Measurements from ENCODE around the gene RASSF8.

Gene RASSF8

DNA sequence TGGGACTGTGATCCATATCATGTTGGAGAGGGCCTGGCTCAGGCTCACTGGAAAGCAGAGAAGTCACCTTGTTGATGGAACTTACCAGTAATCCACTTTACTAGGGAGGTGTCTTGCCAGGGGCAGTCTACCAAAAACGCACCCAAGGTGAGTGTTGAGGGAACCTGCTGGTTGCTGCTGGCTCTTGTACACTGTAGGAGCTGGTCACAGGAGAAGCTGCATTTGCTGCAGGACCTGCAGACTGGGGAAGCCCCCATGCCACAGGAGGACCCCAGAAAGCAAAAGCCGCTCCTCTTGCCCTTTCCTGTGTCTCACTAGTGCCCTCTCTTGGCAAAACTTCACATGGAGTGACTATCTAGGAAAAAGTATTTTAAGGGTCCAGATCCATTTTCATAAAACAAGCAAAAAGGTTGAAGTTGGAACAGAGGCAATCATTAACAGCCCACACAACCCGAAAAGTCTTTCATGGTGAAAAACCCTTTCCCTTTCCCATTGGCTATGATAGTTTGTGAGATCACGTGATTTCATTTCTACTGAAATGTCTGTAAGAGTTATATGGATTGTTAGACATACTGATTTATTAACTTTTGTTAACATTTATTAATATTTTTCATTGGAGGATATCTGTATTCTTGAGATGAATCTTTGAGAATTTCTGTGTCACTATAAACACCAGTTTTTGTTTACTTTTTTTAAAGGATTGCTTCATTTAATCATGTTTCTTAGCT is 59.2 kb downstream of the RASSF8 start:
- Mint-ChIP-seq H3K27ac (no peak overlapping the region), H3K27me3 (ENCODE audit: low read depth) (peaks cover 32% of the 10 kb centered on the region), H3K4me3 (no peak overlapping the region), H3K36me3 (ENCODE audit: low read depth) (no peaks in the 10 kb centered on the region), H3K9me3 (no peaks in the 10 kb centered on the region), H3K4me1 (ENCODE audit: low read depth) (no peaks in the 10 kb centered on the region)

DNA sequence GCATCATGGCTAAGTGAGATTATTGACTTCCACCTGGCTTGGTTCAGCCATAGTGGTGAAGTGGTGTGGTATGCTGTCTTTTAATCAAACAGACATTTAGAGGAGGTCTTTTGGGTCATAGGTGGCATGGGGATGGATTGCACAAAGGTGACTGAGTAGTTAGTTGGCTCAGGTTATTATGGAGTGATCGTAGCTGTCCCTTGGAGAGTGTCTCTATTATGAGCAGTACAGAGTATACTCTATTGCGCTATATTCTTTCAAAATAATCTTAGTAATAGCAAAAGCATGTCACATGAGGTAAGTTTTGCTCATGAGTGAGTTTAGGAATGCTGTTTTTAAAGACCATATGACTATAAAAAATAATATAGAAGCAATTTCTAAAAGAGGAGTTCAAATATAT is 60.4 kb downstream of the RASSF8 start:
- no peak overlapping the region for H3K27ac Mint-ChIP-seq
- H3K9me3 Mint-ChIP-seq = no peaks in the 10 kb centered on the region
- no peaks in the 10 kb centered on the region for H3K4me1 Mint-ChIP-seq (ENCODE audit: low read depth)
- H3K27me3 Mint-ChIP-seq (ENCODE audit: low read depth) = peaks cover 32% of the 10 kb centered on the region
- no peak overlapping the region for H3K4me3 Mint-ChIP-seq
- H3K36me3 Mint-ChIP-seq (ENCODE audit: low read depth) = no peaks in the 10 kb centered on the region

DNA sequence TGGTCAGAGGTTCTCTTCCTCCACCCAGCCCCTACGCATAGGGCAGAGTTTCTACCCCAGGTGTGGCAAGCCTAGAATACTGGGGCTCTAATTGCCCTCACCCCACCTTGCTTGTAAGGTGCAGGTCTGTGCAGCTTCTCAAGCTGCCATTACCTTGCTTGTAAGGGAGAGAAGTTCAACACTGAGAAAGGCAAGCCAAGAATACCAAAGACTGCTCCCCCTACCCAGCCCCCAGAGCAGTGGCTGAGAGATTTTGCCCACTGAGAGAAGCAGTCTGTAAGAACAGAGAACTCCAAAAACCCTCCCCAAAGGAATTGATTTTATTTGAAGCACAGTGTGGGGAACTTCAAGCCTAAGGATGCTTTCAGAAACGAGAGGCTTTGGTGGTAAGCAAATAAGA is 63.1 kb downstream of the RASSF8 start:
- Mint-ChIP-seq H3K4me3 (no peak overlapping the region), H3K27me3 (ENCODE audit: low read depth) (peaks cover 24% of the 10 kb centered on the region), H3K36me3 (ENCODE audit: low read depth) (no peaks in the 10 kb centered on the region), H3K9me3 (no peaks in the 10 kb centered on the region), H3K27ac (no peak overlapping the region), H3K4me1 (ENCODE audit: low read depth) (no peaks in the 10 kb centered on the region)

DNA sequence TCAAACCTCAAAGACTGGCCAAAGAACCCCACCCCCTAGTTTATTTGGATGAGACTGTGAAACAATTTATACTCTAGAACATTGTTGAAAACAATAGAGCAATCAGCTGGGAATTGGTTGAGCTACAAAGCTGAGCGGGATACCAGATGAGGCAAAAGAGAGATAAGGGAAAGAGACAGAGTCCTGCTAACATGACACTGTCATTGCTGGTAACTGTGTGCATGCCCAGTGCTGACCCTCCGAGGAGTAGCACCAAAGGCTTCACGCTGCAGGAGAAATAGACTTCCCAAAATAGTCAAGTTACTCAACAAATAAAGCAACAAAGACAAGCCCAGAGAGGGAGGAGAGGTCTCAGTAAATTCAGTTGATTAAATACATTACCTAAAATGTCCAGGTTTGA is 63.6 kb downstream of the RASSF8 start:
- Mint-ChIP-seq H3K27ac (no peak overlapping the region), H3K4me3 (no peak overlapping the region), H3K9me3 (no peaks in the 10 kb centered on the region), H3K4me1 (ENCODE audit: low read depth) (no peaks in the 10 kb centered on the region), H3K36me3 (ENCODE audit: low read depth) (no peaks in the 10 kb centered on the region), H3K27me3 (ENCODE audit: low read depth) (peaks cover 21% of the 10 kb centered on the region)

DNA sequence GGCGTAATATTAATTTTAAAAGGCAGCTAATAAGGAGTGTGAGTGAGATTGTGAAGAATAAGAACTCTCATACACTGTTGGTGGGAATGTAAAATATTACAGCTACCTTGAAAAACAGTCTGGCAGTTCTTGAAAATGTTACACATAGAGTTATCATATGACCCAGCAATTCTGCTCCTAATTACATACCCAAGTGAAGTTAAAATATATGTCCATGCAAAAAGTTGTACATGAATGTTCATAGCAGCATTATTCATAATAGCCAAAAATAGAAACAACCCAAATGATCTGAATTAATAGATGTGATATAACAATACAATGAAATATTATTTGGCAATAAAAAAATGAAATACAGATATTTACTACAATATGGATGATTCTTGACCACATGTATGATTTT is 68.2 kb downstream of the RASSF8 start:
- H3K27ac Mint-ChIP-seq = no peak overlapping the region
- H3K4me1 Mint-ChIP-seq (ENCODE audit: low read depth) = no peaks in the 10 kb centered on the region
- no peak overlapping the region for H3K4me3 Mint-ChIP-seq
- H3K27me3 Mint-ChIP-seq (ENCODE audit: low read depth) = peaks cover 24% of the 10 kb centered on the region
- no peaks in the 10 kb centered on the region for H3K36me3 Mint-ChIP-seq (ENCODE audit: low read depth)
- no peaks in the 10 kb centered on the region for H3K9me3 Mint-ChIP-seq

DNA sequence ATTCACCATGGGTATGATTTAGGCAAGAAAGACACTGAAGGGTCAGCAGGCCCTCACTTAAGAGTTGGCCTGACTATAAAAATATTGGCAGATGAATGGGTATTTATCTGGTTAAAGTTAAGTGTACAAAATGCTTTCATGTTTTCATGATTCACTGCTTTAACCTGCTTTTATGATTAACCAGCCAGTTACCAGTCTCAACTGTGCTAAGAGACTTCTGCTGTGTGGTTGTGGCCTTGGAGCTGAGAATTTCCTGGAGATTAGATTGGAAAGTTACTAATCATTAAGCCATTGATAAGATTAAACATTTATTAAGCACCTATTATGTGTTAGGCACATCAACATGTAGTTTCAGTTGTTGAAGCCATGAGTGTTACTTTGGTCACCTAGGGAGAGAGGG is 68.9 kb downstream of the RASSF8 start:
- no peak overlapping the region for H3K27ac Mint-ChIP-seq
- no peaks in the 10 kb centered on the region for H3K9me3 Mint-ChIP-seq
- H3K27me3 Mint-ChIP-seq (ENCODE audit: low read depth) = peaks cover 19% of the 10 kb centered on the region
- H3K36me3 Mint-ChIP-seq (ENCODE audit: low read depth) = no peaks in the 10 kb centered on the region
- H3K4me3 Mint-ChIP-seq = no peak overlapping the region
- no peaks in the 10 kb centered on the region for H3K4me1 Mint-ChIP-seq (ENCODE audit: low read depth)

DNA sequence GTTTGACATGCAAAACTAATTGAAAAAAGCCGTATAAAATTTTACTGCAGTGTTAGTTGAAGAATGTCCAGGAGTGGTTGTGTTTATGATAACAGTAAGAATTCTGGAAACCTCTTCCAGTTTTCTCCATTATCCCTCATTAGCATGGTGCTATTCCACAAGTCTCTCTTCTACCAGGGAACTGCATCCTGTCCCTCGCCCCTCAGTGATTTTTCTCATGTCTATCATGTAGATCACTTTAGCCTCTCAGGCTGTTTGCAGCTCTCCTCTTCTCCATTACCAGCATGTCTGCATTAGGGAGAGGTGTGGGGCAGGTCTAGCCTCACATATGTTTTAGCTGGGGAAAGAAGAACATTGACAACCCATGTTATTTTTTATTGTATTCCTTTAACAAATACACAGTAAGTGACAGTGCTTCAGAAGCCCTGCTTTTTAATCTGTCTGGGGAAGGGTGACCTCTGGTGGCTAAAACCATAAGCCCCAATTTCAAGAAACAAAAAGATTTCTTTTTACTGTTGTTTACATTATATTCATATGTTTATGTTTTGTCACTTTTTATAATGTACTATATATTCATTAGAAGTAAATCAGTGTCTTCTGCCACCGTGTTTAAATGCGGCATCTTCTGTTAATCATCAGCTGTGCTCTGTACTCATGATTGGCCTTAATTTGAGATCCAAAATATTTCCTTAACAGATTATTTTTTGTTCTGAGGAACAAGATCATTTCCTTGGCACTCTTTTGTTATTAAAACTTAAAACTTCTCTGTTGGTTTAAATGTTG is 70.7 kb downstream of the RASSF8 start:
- Mint-ChIP-seq H3K4me3 (no peak overlapping the region), H3K36me3 (ENCODE audit: low read depth) (no peaks in the 10 kb centered on the region), H3K9me3 (no peaks in the 10 kb centered on the region), H3K27me3 (ENCODE audit: low read depth) (peaks cover 19% of the 10 kb centered on the region), H3K4me1 (ENCODE audit: low read depth) (no peaks in the 10 kb centered on the region), H3K27ac (no peak overlapping the region)

DNA sequence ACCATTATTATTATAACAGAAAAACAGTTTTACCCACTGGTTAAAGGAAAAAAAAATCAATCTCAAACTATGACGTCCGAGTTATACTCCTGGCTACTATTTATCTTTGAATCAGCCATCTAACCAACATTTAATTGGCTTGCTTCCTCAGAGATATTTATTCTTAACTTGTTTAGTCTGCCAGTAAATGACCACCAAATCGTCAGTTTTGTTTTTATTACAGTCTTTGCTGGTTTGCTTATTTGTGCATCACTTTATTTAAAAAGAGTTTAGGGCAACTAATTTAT is 71.2 kb downstream of the RASSF8 start:
- H3K9me3 Mint-ChIP-seq = no peaks in the 10 kb centered on the region
- H3K4me3 Mint-ChIP-seq = no peak overlapping the region

DNA sequence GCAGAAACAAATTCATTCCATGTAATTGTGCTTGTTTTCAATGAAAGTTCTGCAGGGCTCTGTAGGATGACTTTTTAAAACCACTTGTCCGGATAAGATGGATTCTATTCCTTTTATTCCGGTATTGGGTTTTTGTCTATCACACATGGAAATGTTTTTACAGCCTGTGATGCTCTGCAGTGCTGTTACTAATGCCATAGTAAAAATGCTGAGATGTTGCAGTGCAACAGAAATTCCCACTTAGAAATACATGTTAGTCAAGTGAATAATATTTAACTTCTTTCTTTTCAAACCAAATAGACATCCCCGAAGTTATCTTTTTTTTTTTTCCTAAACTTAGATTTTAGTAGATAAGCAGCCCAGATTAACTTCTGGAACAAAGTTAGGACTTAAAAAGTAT is 71.9 kb downstream of the RASSF8 start:
- Mint-ChIP-seq H3K27me3 (ENCODE audit: low read depth) (peaks cover 19% of the 10 kb centered on the region), H3K4me3 (no peak overlapping the region), H3K4me1 (ENCODE audit: low read depth) (no peaks in the 10 kb centered on the region), H3K9me3 (no peaks in the 10 kb centered on the region), H3K27ac (no peak overlapping the region), H3K36me3 (ENCODE audit: low read depth) (no peaks in the 10 kb centered on the region)

More for the DNA sequence above, 71.2 kb downstream of the RASSF8 start:
- H3K27ac Mint-ChIP-seq = no peak overlapping the region
- H3K27me3 Mint-ChIP-seq (ENCODE audit: low read depth) = peaks cover 19% of the 10 kb centered on the region
- H3K36me3 Mint-ChIP-seq (ENCODE audit: low read depth) = no peaks in the 10 kb centered on the region
- H3K4me1 Mint-ChIP-seq (ENCODE audit: low read depth) = no peaks in the 10 kb centered on the region

DNA sequence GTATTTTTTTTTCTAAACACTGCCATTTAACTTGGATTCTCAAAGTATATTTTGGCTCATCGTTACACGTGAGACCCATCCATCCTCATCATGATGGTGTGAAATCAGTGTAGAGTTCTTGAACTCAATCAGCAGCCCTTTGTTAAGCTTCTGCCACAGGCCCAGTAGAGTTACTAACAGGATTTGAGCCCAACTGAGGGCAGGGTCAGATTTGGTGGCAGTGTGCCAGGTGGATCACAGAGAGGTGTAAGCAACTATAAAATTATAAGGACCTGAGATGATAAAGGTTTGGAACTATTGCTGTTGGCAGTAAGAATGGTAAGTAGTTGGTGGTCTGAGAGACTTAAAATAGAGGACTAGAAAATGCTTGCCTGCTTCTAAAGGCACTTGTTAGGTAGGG is 72.8 kb downstream of the RASSF8 start:
- Mint-ChIP-seq H3K27ac (no peak overlapping the region), H3K27me3 (ENCODE audit: low read depth) (peaks cover 19% of the 10 kb centered on the region), H3K4me1 (ENCODE audit: low read depth) (no peaks in the 10 kb centered on the region), H3K9me3 (no peaks in the 10 kb centered on the region), H3K4me3 (no peak overlapping the region), H3K36me3 (ENCODE audit: low read depth) (no peaks in the 10 kb centered on the region)

DNA sequence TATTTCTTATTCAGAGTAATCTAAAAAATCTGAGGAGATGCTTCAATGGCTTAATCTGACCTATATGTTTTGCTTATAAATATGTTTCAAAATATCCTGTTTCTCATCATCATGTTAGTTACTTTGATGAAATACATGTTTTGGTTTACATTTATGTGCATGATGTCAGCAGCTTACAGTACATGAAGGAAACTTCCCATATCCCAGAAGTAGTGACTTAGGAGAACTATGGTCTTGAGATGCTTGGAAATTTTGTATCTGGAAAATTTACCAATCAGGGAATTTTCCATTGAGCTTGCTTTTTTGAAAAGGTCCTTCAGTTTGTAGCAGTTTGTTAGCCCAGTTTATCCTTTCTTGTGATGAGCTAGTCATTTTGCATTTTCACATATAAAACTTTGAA is 73.3 kb downstream of the RASSF8 start:
- Mint-ChIP-seq H3K9me3 (no peaks in the 10 kb centered on the region), H3K27ac (no peak overlapping the region), H3K4me3 (no peak overlapping the region), H3K4me1 (ENCODE audit: low read depth) (no peaks in the 10 kb centered on the region), H3K27me3 (ENCODE audit: low read depth) (peaks cover 19% of the 10 kb centered on the region), H3K36me3 (ENCODE audit: low read depth) (no peaks in the 10 kb centered on the region)

DNA sequence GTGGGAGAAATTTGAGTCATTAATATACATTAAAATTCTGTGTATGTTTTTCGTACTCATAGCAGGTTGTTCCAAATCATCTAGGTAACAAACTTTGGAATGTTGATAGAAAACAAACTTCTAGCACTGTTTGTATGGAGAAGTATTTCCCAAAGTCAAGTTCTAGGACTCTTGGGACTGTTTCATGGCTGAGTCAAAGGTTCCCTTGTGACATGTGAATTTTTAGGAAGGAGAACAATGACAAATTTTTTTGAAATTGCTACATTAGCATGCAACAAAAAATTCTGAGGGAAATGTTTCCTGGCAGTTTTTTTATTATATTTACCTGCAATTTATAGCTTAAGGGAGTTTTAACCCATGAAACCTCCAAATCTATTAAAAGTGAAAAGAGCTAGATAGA is 73.8 kb downstream of the RASSF8 start:
- H3K27ac Mint-ChIP-seq = no peak overlapping the region
- H3K4me1 Mint-ChIP-seq (ENCODE audit: low read depth) = no peaks in the 10 kb centered on the region
- H3K27me3 Mint-ChIP-seq (ENCODE audit: low read depth) = peaks cover 19% of the 10 kb centered on the region
- no peaks in the 10 kb centered on the region for H3K36me3 Mint-ChIP-seq (ENCODE audit: low read depth)
- no peak overlapping the region for H3K4me3 Mint-ChIP-seq
- no peaks in the 10 kb centered on the region for H3K9me3 Mint-ChIP-seq

DNA sequence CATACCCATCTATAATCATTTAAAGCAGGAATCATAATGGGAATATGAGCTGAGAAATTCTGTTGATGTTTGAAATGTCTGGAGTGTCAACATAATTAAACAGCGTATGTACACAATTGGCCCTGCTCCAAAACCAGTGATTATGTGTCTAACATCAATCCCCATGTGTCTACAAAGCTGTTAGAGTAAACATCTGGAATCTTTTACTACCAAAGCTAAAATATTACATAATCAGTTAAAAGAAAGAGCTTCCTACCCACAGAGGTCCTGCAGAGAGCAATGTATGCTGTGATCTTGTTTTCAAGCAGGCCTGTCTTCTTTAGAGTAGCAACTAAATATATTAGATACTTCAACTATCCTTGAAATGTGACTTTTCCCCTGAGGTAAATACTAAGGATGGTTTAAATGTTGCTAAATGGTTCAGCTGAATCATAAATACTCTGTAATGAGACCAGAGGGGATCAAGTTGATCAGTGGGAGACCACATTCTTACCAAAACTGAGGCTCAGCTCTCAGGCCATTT is 74.3 kb downstream of the RASSF8 start:
- H3K4me3 Mint-ChIP-seq = no peak overlapping the region
- H3K36me3 Mint-ChIP-seq (ENCODE audit: low read depth) = no peaks in the 10 kb centered on the region
- H3K27me3 Mint-ChIP-seq (ENCODE audit: low read depth) = peaks cover 15% of the 10 kb centered on the region
- no peaks in the 10 kb centered on the region for H3K9me3 Mint-ChIP-seq
- H3K27ac Mint-ChIP-seq = no peak overlapping the region
- H3K4me1 Mint-ChIP-seq (ENCODE audit: low read depth) = no peaks in the 10 kb centered on the region

DNA sequence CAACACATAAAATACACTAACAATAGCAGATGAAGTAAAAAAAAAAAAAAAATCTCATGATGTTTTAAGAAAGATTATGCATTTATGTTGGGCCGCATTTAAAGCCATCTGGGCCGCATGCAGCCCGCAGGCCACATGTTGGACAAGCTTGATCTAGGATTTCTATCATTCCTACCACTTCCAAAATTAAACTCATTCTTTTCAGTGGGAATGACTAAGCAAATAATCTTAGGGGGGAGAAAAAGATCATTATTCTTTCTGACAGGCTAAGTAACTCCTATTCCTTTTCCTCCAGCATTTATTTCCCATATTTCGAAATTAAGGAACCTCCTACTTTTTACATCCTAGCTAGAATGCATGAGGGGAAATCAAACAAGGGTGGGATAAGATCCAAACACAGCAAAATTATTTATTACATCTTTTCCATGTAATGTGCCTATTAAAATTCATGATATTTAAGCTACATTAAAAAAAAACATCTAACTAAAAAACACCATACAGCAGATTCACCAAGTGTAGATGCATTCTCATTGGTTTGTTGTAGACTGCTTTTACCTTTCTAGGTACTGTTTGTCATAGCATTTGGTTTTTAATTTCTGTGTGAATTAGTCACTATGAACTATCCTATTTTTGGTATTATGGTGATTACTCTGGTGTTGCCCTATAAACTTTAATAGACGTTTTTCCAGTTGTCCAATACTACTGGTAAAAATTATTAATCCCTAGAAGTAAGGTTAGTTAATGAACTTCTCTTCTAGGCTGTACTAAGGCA is 76.1 kb downstream of the RASSF8 start:
- Mint-ChIP-seq H3K27ac (no peak overlapping the region), H3K9me3 (no peaks in the 10 kb centered on the region), H3K4me1 (ENCODE audit: low read depth) (no peaks in the 10 kb centered on the region), H3K4me3 (no peak overlapping the region), H3K36me3 (ENCODE audit: low read depth) (no peaks in the 10 kb centered on the region), H3K27me3 (ENCODE audit: low read depth) (peaks cover 11% of the 10 kb centered on the region)

DNA sequence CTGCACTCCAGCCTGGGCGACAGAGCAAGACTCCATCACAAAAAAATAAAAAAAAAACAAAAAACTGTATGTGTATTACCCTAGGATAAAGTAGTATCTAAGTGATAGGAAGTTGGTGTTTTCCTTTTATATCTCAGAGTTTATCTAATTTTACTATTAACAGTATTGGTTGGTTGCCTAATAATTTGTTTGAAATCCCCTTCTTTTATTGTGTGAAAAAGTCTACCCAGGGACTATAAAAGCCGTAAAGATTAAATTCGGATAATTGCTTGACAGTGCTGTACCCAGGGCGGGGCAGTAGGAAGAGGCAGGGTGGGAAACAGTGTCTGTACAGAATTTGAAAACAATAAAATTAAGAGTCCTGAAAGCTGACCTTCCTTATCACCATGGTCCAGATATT is 78.4 kb downstream of the RASSF8 start:
- no peaks in the 10 kb centered on the region for H3K36me3 Mint-ChIP-seq (ENCODE audit: low read depth)
- H3K27me3 Mint-ChIP-seq (ENCODE audit: low read depth) = peaks cover 5% of the 10 kb centered on the region
- H3K4me3 Mint-ChIP-seq = no peak overlapping the region
- H3K9me3 Mint-ChIP-seq = no peaks in the 10 kb centered on the region
- no peak overlapping the region for H3K27ac Mint-ChIP-seq
- H3K4me1 Mint-ChIP-seq (ENCODE audit: low read depth) = no peaks in the 10 kb centered on the region
